ENCODE results near the gene UPF1. TPM values are rescaled to one million over a fixed set of nuclear protein-coding genes. Genes with fewer than 3 reads are reported as not detected.
A peak's percentile ranks its signal among the peaks of the same experiment; 100 is the strongest.

Gene UPF1
- total and polyA plus RNA-seq, 2 of the 13 experiments (the other 11 are each of a cell fraction or from before 2014, with no cell fraction given), result 16.9 to 41.8 TPM

DNA sequence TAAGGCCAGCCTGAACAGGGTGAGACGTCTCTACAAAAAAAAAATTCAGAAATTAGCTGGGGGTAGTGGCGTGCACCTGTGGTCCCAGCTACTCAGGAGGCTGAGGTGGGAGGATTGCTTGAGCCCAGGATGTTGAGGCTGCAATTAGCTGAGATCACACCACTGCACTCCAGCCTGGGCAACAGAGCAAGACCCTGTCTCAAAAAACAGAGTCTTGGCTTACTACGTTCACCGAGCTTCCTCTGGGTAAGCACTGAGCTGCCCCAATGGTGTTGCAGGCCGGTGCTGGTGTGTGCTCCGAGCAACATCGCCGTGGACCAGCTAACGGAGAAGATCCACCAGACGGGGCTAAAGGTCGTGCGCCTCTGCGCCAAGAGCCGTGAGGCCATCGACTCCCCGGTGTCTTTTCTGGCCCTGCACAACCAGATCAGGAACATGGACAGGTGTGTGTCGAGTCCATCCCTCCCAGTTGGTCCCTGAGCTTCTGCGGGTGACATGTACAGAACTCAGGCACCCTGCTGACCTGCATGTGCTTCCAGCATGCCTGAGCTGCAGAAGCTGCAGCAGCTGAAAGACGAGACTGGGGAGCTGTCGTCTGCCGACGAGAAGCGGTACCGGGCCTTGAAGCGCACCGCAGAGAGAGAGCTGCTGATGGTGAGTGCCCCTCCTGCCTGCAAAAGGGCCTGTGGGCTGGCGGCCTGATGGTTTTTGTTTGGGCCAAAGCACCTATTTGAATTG is 24.1 kb downstream of the UPF1 start:
- no peaks in the 10 kb centered on the region for H3K27me3 ChIP-seq (ENCODE audit: control insufficient read depth in 1 of 2, insufficient read depth in 2 of 2, low read length in 2 of 2)
- TF ChIP-seq ZNF441 (CRISPR knock-in tag; IDR thresholded peaks at IDR 0.05; ENCODE audit: borderline replicate concordance), result no peak
- TF ChIP-seq ZNF569 (CRISPR knock-in tag; IDR thresholded peaks at IDR 0.05; ENCODE audit: borderline replicate concordance), result no peak
- TF ChIP-seq STAG1 (CRISPR knock-in tag; IDR thresholded peaks at IDR 0.05), result no peak
- TF ChIP-seq, protein P1, sequence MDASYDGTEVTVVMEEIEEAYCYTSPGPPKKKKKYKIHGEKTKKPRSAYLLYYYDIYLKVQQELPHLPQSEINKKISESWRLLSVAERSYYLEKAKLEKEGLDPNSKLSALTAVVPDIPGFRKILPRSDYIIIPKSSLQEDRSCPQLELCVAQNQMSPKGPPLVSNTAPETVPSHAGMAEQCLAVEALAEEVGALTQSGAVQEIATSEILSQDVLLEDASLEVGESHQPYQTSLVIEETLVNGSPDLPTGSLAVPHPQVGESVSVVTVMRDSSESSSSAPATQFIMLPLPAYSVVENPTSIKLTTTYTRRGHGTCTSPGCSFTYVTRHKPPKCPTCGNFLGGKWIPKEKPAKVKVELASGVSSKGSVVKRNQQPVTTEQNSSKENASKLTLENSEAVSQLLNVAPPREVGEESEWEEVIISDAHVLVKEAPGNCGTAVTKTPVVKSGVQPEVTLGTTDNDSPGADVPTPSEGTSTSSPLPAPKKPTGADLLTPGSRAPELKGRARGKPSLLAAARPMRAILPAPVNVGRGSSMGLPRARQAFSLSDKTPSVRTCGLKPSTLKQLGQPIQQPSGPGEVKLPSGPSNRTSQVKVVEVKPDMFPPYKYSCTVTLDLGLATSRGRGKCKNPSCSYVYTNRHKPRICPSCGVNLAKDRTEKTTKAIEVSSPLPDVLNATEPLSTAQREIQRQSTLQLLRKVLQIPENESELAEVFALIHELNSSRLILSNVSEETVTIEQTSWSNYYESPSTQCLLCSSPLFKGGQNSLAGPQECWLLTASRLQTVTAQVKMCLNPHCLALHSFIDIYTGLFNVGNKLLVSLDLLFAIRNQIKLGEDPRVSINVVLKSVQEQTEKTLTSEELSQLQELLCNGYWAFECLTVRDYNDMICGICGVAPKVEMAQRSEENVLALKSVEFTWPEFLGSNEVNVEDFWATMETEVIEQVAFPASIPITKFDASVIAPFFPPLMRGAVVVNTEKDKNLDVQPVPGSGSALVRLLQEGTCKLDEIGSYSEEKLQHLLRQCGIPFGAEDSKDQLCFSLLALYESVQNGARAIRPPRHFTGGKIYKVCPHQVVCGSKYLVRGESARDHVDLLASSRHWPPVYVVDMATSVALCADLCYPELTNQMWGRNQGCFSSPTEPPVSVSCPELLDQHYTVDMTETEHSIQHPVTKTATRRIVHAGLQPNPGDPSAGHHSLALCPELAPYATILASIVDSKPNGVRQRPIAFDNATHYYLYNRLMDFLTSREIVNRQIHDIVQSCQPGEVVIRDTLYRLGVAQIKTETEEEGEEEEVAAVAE (CRISPR knock-in tag; IDR thresholded peaks at IDR 0.05; ENCODE audit: borderline replicate concordance), result no peak
- peak; percentile 11 for TF ChIP-seq RBM22 (optimal IDR thresholded peaks at IDR 0.05; ENCODE audit: low read length)
- no peak for TF ChIP-seq NR2F6 (IDR thresholded peaks at IDR 0.05)
- no peak for TF ChIP-seq NR2F6 (CRISPR knock-in tag; IDR thresholded peaks at IDR 0.05)
- DNase-seq (ENCODE audit: low spot score) (no peak), ATAC-seq (no peak), FAIRE-seq (no peak)
- H3K9me3 ChIP-seq (ENCODE audit: low read length), result no peaks in the 10 kb centered on the region
- no TSS peak for BruUV-seq (replicated peaks)
- peaks cover 74 to 98% of the 10 kb centered on the region in 2 experiments for H3K36me3 ChIP-seq (replicated peaks in 1 of 2; ENCODE audit: control insufficient read depth in 1 of 2, insufficient read depth in 2 of 2, low read length in 2 of 2)
- no peak overlapping the region for H3K9ac ChIP-seq (ENCODE audit: insufficient read depth, low read depth, low read length)
- no peak overlapping the region for H3K27ac ChIP-seq (ENCODE audit: extremely low read length, insufficient read depth, low read length)
- ChIA-PET POLR2A (interaction anchor here (1.2 kb wide), 1 partner anchor 16 kb away, joined by 3 read pairs; no protein-coding TSS in a partner anchor), CTCF (ENCODE audit: low intra/inter-chr PET ratio, low total read pairs) (interaction anchor here (1.7 kb wide), 1 partner anchor 9 kb away, joined by 4 read pairs; no protein-coding TSS in a partner anchor)
- intact Hi-C loops (cut with micrococcal nuclease; ENCODE audit: unreplicated experiment), result no loop called here
- in situ Hi-C loops (cut with HindIII; ENCODE audit: extremely low pct_ligation_motif_present, low pct_unique_long_range_greater_than_20kb), result no loop called here
- no peaks in the 10 kb centered on the region for H3K79me2 ChIP-seq (ENCODE audit: insufficient read depth, low read length)
- WGBS (ENCODE audit: low lambda C conversion rate), result 94% methylated on average over 22 of the region's 27 CpGs
- H3K4me3 ChIP-seq (replicated peaks in 1 of 3; ENCODE audit: insufficient read depth in 1 of 3, low read depth in 2 of 3, low read length in 3 of 3), result no peak overlapping the region
- no peak overlapping the region for H2AFZ ChIP-seq (ENCODE audit: low read length)
- no peaks in the 10 kb centered on the region for H3K4me1 ChIP-seq (ENCODE audit: insufficient read depth, low read length)
- peaks cover 5% of the 10 kb centered on the region; the same call in 1 of the 2 replicates for H4K20me1 ChIP-seq (ENCODE audit: insufficient read depth, low read length)
- no peak overlapping the region for H3K4me2 ChIP-seq (ENCODE audit: low read depth, low read length)

Measured in HepG2 (cell line).